NCI-H2227 (cell line): ENCODE results near the gene GPR149.
"Not testable (repeated sequence)": the region's sequence is repeated elsewhere in the genome, so short reads cannot be mapped to it uniquely, and the experiment has no call there.

Experiments
- DNase-seq: peaks from one replicate; lab custom pipeline; 2025; ENCODE audit not compliant: unreplicated experiment; lab: John Stamatoyannopoulos, UW

The GPR149 gene, protein sequence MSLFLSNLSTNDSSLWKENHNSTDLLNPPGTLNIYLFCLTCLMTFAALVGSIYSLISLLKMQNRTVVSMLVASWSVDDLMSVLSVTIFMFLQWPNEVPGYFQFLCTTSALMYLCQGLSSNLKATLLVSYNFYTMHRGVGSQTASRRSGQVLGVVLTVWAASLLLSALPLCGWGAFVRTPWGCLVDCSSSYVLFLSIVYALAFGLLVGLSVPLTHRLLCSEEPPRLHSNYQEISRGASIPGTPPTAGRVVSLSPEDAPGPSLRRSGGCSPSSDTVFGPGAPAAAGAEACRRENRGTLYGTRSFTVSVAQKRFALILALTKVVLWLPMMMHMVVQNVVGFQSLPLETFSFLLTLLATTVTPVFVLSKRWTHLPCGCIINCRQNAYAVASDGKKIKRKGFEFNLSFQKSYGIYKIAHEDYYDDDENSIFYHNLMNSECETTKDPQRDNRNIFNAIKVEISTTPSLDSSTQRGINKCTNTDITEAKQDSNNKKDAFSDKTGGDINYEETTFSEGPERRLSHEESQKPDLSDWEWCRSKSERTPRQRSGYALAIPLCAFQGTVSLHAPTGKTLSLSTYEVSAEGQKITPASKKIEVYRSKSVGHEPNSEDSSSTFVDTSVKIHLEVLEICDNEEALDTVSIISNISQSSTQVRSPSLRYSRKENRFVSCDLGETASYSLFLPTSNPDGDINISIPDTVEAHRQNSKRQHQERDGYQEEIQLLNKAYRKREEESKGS

DNA sequence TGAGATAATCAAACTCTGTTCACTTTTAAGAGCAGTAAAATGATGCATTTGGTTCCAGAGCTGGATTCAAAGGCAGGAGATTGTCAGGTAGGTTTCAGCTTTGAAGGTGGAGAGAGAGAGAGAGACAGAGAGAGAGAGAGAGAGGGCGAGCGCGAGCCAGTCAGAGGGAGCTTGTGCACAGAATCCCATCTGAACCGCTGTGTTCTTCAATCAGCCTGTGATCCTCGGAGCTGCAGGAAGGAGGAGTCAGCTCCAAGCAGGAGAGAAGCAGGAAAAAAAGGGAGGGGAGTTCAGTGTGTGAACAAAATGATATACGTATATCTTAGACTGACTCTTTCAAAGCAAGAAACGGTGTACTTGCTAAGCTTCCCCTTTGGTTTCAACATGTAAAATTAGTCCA is at the start of gene GPR149:
Gene GPR149 (minus strand): TSS at position 177 of the 400 bp plus-strand sequence. CDS start 575 bp downstream, outside the sequence.
- peak; percentile 10 for DNase-seq

DNA sequence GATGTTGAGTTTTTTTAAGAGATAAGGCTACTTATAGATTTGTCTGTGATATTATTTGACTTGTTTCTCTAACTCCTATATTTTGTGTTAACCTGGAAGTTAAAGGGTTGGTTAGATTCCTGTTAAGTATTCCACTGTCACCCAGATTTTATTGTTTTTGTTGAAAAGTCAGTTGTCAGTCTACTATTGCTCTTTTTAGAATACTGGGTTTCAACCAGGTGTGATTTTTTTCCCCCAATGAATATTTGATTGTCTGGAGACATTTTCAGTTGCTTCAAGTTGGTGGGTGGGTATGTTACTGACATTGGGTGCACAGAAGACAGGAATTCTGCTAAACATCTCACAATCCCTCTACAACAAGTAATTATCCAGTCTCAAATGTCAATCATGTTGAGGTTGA is 43.8 kb upstream of the GPR149 start:
- DNase-seq, result no peak

DNA sequence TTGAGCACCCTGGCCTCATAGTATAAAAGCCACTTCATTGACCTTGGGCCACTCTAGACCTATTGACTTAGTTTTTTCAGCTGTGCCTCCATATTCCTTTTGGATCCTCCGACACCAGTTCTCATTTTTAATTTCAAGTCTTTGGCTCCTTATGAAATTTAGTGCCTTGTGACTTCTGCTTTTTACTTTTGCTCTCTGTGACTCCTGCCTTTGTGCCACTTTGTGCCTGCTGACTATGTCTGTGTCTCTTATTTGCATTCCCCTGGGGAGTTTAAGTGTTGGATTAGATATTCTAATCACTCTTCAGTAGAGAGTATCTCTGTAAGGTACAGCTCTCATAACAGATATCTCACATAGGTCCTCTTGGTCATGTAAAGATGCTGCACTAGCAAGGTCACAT is 39.6 kb upstream of the GPR149 start:
- no peak for DNase-seq

DNA sequence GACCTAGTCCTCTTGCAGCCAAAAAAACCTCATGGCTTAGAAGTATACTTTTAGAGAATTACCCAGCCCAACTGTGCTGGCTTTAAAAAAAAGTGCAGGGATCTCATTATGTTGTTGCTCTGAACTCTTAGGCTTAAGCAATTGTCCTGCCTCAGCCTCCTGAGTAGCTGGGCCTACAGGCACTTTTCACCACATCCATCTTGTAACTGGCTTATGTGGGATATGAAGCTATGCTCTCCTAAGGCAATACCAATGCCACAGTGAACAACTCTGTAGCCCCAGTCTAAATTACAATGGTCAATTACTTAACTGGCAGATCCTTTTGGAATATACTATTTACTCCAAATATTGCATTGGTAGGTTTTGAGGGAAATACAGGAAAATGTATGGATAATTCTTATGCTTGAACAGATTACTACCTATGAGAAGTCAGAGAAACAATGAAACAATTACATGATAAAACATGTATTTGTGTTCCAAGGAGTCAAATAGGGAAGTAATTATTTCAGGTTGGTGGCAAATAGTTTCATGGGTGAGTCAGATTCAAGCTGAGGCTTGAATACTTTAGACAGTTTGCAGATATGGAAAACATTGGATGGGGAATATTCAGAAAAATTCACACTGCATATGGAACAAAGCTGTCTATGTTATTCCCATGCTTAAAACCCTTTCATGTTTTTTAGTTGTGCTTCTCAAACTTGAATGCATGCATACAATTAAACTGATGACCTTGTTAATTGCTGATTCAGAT is 34.6 kb upstream of the GPR149 start:
- no peak for DNase-seq

DNA sequence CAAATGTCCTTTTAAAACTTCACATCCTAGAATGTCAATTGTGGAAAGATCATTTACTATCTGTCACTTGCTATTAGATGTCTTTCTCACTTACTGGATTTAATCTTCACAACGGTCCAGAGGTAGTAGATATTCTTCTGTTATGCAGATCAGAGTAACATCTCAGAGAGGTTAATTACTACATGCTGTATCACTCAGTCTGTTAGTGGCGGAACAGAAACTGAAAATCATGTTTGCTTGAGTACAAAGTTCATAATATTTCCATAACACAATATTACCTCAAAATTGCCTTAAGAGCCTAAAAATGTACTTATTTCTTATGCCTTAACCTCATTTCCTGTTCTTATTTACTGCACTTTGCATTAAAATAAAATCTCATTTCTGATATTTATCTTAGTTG is 28.6 kb upstream of the GPR149 start:
- DNase-seq, result no peak

DNA sequence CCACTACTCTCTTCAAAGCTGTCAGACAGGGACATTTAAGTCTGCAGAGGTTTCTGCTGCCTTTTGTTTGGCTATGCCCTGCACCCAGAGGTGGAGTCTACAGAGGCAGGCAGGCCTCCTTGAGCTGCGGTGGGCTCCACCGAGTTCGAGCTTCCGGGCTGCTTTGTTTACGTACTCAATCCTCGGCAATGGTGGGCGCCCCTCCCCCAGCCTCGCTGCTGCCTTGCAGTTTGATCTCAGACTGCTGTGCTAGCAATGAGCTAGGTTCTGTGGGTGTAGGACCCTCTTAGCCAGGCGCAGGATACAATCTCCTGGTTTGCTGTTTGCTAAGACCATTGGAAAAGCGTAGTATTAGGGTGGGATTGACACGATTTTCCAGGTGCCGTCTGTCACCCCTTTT is 9.1 kb upstream of the GPR149 start:
- DNase-seq, result not testable (repeated sequence)

DNA sequence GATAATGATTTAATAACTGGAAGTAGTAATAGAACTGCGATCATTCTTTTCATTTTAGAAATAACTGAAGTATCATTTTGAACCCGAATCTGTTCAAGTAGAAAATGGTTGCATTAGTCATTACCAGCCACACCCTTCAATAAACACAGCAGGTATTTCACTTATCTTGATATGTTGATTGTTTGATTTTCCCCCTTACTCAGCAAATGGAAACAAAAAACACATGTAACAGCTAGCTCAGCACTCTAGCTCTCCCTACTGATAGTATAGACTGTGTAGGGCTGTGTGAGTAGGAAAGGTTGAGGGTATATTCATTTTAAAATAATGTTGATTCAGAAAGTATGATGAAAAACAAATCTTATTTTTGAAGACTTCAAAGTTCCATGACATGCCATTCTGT is 1.1 kb upstream of the GPR149 start:
- no peak for DNase-seq

DNA sequence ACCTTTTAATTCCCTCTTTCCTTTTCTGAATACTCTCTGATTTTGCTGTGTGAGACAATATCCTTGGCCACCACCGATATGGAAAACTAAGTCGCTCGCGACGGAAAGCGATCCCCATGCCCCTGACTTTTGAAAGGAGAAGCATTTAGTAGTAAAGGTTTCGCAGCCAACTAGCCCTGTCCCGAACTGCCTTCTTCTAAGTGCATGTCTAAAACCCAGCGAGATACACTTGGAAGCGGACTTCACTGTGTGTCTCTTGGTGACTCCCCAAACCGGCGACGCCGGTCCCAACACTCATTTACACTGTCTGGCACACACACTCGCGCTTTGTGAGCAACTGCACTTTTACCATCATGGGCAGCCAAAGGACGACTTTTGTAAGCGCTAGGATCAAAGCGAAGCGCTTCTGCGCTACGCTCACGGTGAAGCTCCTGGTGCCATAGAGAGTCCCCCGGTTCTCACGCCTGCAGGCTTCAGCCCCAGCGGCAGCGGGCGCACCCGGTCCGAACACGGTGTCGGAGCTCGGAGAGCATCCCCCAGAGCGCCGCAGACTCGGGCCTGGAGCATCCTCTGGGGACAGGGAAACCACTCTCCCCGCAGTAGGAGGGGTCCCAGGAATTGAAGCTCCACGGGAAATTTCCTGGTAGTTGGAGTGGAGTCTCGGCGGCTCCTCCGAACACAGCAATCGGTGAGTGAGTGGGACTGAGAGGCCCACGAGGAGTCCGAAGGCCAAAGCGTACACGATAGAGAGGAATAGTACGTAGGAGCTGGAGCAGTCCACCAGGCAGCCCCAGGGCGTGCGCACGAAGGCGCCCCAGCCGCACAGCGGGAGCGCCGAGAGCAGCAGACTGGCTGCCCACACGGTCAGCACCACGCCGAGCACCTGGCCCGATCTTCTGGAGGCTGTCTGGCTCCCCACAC is 1.4 kb downstream of the GPR149 start:
- DNase-seq, result peak; percentile 7

DNA sequence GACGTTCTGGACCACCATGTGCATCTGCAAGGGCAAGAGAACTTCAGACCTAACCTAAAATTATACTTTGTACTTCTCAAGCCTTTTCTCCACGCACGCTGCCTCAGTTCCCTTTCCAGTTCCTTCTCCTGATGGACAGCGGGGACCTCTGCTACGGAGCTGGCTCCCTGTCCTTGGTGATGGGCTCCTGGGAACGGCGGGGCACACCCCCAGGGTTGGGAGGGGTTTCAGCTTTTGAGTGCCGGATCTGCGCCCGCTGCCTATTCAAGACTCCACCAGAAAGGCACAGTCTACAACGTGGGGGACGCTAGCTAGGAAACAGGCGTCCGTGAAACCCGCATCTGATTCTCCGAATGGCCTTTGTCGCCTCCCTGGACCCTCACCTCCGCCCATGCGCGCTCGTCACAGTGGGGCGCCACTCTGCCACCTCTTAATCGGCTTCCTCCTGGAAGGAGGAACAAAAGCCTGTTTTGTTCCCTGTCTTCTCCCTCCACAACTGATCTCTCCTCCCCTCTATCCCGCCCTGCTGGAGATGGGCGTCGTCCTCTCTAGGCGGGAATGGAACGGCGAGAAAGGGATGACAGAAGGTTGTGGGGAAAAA is 2.2 kb downstream of the GPR149 start:
- DNase-seq, result peak; percentile 25

DNA sequence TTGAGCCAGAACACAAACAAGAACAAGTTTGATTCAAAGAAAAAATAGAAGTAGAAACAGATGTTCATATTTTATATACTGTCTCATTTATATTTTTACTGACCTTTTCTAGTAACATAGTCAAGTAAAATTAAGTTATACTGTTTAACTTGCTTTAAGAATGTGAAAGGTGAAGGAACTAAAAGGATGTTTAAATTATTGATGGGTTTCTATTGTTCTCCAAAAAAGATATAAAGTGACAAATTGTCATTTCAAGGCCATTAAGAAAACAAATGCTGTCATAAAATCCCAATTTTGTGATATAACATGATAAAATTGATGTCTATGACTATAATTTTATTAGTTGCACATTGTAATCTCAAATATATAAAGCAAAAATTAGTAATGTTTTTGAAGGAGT is 7.3 kb downstream of the GPR149 start:
- DNase-seq, result no peak

DNA sequence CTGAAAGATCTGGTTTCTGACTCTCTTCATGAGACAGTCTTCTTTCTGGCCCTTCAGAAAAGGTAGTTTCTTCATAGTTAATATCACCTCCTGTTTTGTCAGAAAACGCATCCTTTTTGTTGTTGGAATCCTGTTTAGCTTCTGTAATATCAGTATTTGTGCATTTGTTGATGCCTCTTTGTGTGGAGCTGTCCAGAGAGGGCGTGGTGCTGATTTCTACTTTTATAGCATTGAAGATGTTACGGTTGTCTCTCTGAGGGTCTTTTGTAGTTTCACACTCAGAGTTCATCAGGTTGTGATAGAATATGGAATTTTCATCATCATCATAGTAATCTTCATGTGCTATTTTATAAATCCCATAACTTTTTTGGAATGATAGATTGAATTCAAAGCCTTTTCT is 8.9 kb downstream of the GPR149 start:
- no peak for DNase-seq

DNA sequence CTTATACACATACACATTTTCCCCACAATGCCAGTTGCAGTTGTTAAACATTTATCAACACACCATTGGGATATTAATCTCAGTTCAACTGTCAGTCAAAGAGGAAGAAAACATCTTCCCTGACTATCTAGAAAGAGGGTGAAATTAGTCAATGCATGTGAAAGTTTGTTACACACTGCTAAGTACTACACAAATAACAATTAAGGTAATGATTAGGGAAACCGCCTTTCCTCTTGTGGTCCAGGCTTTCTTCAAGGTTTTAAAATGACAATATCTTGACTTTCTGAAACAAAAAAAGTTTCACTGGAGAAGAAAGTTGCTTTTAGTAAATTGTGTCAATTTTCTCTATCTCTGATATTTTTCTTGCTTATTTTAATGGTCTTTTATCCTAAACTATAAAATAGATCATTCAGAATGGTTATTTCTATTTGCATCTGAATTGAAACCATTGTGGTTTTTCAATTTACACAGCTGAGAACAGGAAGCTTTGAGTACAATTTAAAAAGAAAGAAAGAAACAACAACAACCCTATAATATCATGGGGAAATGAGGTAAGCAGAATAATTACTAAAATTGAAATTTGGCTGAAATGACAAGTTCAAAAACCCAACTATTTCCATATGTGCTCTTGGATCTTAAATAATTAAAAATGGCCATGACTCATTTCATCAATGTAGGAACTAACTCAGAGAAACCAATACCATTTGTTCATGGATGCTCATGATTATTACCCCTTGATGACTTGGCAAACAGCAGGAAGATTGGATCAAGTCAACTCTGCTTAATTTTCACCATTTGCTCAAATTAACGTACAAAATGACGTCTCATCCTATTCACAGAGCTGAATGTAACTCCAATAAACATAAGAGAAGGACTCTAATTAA is 31.7 kb downstream of the GPR149 start:
- DNase-seq, result no peak

DNA sequence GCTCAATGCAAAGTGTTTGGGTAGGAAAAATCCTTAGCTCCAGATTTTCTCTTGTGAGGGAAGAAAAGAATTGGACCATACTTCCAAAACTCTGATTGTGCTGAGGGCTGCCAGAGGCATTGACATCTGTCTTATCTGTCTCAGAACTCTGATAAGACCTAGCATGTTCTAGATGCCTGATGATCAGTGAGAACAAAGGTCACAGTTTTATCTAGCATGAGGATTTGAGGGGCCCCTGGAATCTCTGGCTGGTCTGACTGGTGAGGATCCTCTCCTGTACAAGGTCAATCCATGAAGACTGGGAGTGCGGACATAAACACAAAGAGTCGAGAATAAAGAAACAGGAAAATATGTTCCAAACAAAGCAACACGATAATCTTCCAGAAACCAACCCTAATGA is 40.1 kb downstream of the GPR149 start:
- DNase-seq, result no peak

DNA sequence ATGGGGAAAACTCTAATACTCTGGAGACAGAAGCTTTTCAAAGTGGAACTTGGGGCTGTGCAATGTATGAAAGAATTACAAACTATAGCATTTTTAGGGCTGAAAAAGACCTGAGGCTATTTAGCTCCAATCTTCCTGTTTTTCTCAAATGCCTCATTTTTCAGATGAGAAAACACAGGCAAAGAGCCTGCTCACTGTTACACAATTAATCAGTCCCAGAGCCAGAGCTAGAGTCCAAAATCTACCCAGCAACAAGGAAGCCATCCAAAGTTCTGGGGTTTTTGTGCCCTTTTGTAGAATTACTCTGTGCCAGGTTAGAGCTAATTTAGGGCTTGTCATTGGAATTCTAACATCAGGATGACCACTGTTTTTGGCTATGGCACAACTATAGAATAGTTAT is 45.5 kb downstream of the GPR149 start:
- DNase-seq, result no peak

DNA sequence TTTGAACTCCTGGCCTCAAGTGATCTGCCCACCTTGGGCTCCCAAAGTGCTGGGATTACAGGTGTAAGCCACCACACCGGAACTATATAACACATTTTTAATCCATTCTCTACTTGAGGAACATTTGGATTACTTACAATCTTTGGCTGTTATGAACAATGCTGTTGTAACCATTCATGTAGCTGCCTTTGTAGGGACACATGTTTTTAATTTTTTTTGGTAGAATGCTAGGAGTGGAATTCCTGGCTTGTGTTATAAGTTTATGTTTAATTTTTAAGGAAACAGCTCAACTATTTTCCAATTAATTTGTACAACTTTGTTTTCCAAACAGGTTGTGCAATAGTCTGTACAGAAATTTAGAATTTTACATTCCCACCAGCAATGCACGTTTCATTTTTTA is 51.7 kb downstream of the GPR149 start:
- no peak for DNase-seq

DNA sequence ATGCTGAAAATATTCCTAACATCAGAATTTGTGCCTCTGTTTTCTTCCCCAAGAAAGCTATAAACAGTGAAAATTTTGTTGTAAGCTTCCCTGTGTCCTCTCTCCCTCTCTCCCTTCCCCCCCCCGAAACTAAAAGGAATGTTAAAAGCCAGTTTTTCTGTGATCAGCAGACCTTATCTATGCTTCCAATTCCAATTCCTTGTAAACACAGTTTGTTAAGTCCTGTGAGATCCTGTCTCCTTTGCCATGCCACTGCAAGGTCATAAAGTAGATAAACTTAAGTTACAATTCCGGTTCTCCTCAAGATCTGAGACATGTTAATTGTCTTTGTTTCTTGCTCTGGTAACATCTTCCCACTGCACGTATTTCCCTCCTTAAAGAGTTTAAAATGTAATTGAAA is 62.8 kb downstream of the GPR149 start:
- no peak for DNase-seq

DNA sequence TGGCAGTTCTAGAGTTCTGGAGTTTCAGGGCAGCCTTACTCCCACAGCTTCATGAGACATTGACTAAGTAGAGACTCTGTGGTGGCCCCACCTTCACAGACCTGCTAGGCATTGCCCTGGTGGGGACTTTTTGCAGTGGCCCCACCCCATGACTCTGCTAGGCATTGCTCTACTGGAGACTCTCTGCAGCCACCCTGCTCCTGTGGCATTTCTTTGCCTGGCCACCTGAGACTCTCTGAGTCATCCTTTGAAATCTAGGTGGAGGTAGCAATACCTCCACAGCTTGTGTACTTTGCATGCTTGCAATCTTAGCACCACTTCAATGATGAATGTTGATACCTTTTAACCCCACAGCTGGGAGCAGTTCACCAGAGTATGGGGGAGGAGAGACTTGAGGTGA is 65.1 kb downstream of the GPR149 start:
- no peak for DNase-seq

DNA sequence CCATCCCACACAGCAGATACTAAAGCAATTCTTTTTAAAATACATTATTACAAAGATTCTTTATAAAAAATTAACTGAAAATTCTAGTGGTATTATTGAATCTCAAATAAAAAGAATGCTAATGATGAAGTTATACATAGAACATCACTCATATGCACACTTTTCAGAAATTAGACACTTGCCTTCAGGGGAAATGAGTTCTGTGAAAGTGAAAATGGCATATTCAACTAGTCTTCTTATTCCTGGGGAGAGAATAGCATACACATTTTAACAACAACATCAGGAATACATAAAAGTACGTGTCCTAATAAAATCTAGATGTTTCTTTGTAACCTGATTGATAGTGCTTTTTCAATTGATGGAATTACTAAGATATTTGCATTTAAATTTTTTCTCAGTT is 68.9 kb downstream of the GPR149 start:
- DNase-seq, result no peak

DNA sequence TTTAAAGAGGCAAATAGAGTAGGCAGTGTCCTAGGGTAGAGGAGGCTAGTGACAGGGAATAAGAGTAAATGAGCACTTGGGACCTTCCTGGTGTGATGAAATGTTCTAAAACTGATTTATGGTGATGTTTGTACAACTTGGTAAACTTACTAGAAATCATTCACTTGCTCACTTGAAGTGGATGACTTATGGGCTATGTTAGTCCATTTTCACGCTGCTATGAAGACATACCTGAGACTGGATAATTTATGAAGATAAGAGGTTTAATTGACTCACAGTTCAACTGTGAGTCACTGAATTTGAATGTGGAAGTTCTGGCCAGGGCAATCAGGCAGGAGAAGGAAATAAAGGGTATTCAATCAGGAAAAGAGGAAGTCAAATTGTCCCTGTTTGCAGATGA is 74.0 kb downstream of the GPR149 start:
- DNase-seq, result no peak
